ENCODE results near the gene ST6GALNAC6.
"Not testable (repeated sequence)": the region's sequence is repeated elsewhere in the genome, so short reads cannot be mapped to it uniquely, and the experiment has no call there.

ST6GALNAC6 gene

GRCh38 chr9:127853312-127854183 is 45.9 kb downstream of the ST6GALNAC6 start:
- DNase-seq = no peak

- DNase-seq = no peak
Measured at GRCh38 chr9:127852829-127853228, 46.6 kb downstream of the ST6GALNAC6 start.

GRCh38 chr9:127850286-127850830 is 49.0 kb downstream of the ST6GALNAC6 start:
- DNase-seq = no peak

- no peak for DNase-seq
Measured at GRCh38 chr9:127848756-127849504, 50.5 kb downstream of the ST6GALNAC6 start.

- DNase-seq = no peak
Measured at GRCh38 chr9:127847833-127848755, 51.3 kb downstream of the ST6GALNAC6 start.

- DNase-seq = no peak
Measured at GRCh38 chr9:127847178-127847510, 52.3 kb downstream of the ST6GALNAC6 start.

- no peak for DNase-seq
Measured at GRCh38 chr9:127846443-127847177, 52.8 kb downstream of the ST6GALNAC6 start.

GRCh38 chr9:127845619-127846018 is 53.8 kb downstream of the ST6GALNAC6 start:
- DNase-seq = not testable (repeated sequence)

GRCh38 chr9:127844821-127845359 is 54.5 kb downstream of the ST6GALNAC6 start:
- DNase-seq = no peak

GRCh38 chr9:127841087-127841835 is 58.1 kb downstream of the ST6GALNAC6 start:
- DNase-seq = no peak

GRCh38 chr9:127838375-127839078 is 60.9 kb downstream of the ST6GALNAC6 start:
- DNase-seq = no peak

- DNase-seq = no peak
Measured at GRCh38 chr9:127837346-127837745, 62.1 kb downstream of the ST6GALNAC6 start.

- DNase-seq = not testable (repeated sequence)
Measured at GRCh38 chr9:127836561-127836960, 62.8 kb downstream of the ST6GALNAC6 start.

- DNase-seq = no peak
Measured at GRCh38 chr9:127835991-127836516, 63.3 kb downstream of the ST6GALNAC6 start.

Measured in activated CD8-positive, alpha-beta memory T cell treated with anti-CD3 and anti-CD28 coated beads for 24 hours (primary cell).